Neural cell (in vitro differentiated cells): ENCODE measurements around the gene ITGAE. TPM values are rescaled to one million over a fixed set of nuclear protein-coding genes. Genes with fewer than 3 reads are reported as not detected.

Experiments used
- H2AFZ ChIP-seq: fragments of 200-600, 300-800 bp; sonication (generic), shearing (Covaris generic); 2 replicates; pipeline ENCODE4 v1.6.0; 2014; ENCODE audit warnings: low read depth, mild to moderate bottlenecking, antibody characterized with exemption, low read length, moderate library complexity
- H3F3A ChIP-seq: fragments of 200-600 bp; shearing (Covaris generic); 2 replicates; pipeline ENCODE4 v1.6.1; 2016; ENCODE audit warnings: mild to moderate bottlenecking, moderate library complexity, mixed read lengths, antibody characterized with exemption, low read length; ENCODE audit not compliant: insufficient read depth, poor library complexity, severe bottlenecking
- H3K27ac ChIP-seq: fragments of 200-600, 300-800 bp; sonication (generic), shearing (Covaris generic); 2 replicates; pipeline ENCODE4 v1.5.1; 2014; ENCODE audit warnings: mild to moderate bottlenecking, low read length, moderate library complexity
- H3K27me3 ChIP-seq: fragments of 300-800, 200-600 bp; sonication (generic), shearing (Covaris generic); 2 replicates; pipeline ENCODE4 v1.6.0; 2014; ENCODE audit warnings: mild to moderate bottlenecking, low read depth, low read length, moderate library complexity; ENCODE audit not compliant: insufficient read depth
- H3K36me3 ChIP-seq: fragments of 300-800, 200-600 bp; sonication (generic), shearing (Covaris generic); 2 replicates; pipeline ENCODE4 v1.5.1; 2014; ENCODE audit warnings: mild to moderate bottlenecking, antibody characterized with exemption, low read length, moderate library complexity; ENCODE audit not compliant: insufficient read depth
- H3K4me2 ChIP-seq: fragments of 300-800, 200-600 bp; sonication (generic), shearing (Covaris generic); 2 replicates; pipeline ENCODE4 v1.6.0; 2014; ENCODE audit warnings: mild to moderate bottlenecking, low read length
- H3K4me3 ChIP-seq: fragments of 300-800, 200-600 bp; sonication (generic), shearing (Covaris generic); 2 replicates; pipeline ENCODE4 v1.5.1; 2014; ENCODE audit warnings: mild to moderate bottlenecking, low read length, moderate library complexity
- H3K79me2 ChIP-seq: fragments of 200-600 bp; shearing (Covaris generic); replicated peaks from 2 replicates; pipeline ENCODE4 v1.6.0; 2014; ENCODE audit warnings: mild to moderate bottlenecking, low read length, moderate library complexity; ENCODE audit not compliant: insufficient read depth
- H3K9ac ChIP-seq: fragments of 300-800, 200-600 bp; sonication (generic), shearing (Covaris generic); 2 replicates; pipeline ENCODE4 v1.6.1; 2016; ENCODE audit warnings: mild to moderate bottlenecking, low read length, mixed read lengths
- H3K9me2 ChIP-seq: fragments of 200-600 bp; shearing (Covaris generic); 2 replicates; pipeline ENCODE4 v1.6.1; 2016; ENCODE audit warnings: mild to moderate bottlenecking, low read length, mixed read lengths; ENCODE audit not compliant: insufficient read depth
- H3K9me3 ChIP-seq: fragments of 200-600, 300-800 bp; sonication (generic), shearing (Covaris generic); 2 replicates; pipeline ENCODE4 v1.6.1; 2016; ENCODE audit warnings: mild to moderate bottlenecking, mixed run types, low read length, moderate library complexity, mixed read lengths
- H4K20me1 ChIP-seq: fragments of 200-600 bp; shearing (Covaris generic); 2 replicates; pipeline ENCODE4 v1.6.1; 2016; ENCODE audit warnings: mild to moderate bottlenecking, mixed run types; ENCODE audit not compliant: insufficient read depth
- EP300 ChIP-seq: fragments of 450-650 bp; conservative IDR thresholded peaks from 2 replicates; pipeline ENCODE4 v1.6.1; 2014; ENCODE audit warnings: antibody characterized with exemption, mild to moderate bottlenecking, moderate library complexity; ENCODE audit not compliant: poor library complexity, severe bottlenecking
- EZH2 ChIP-seq: fragments of 200-600, 300-800 bp; shearing (Covaris generic), sonication (generic); IDR thresholded peaks from 2 replicates; pipeline ENCODE4 v1.6.1; 2014; ENCODE audit warnings: antibody characterized with exemption, low read length, borderline replicate concordance, mild to moderate bottlenecking; ENCODE audit not compliant: insufficient read depth, poor library complexity, severe bottlenecking
- MXI1 ChIP-seq: fragments of 450-650 bp; conservative IDR thresholded peaks from 2 replicates; pipeline ENCODE4 v1.6.1; 2014; ENCODE audit warnings: antibody characterized with exemption, mild to moderate bottlenecking; ENCODE audit not compliant: poor library complexity, severe bottlenecking
- POLR2AphosphoS5 ChIP-seq: IDR thresholded peaks from 2 replicates; pipeline ENCODE4 v1.6.1; 2012
- RAD21 ChIP-seq: fragments of 450-650 bp; conservative IDR thresholded peaks from 2 replicates; pipeline ENCODE4 v1.6.1; 2014; ENCODE audit warnings: antibody characterized with exemption, mild to moderate bottlenecking, moderate library complexity
- SMC3 ChIP-seq: fragments of 450-650 bp; conservative IDR thresholded peaks from 2 replicates; pipeline ENCODE4 v1.6.1; 2014; ENCODE audit warnings: antibody characterized with exemption, mild to moderate bottlenecking, moderate library complexity; ENCODE audit not compliant: poor library complexity
- TAF1 ChIP-seq: IDR thresholded peaks from 2 replicates; pipeline ENCODE4 v1.6.1; 2012; ENCODE audit warnings: low read depth
- polyA plus RNA-seq: library from polyadenylated mRNA; depleted of rRNA; stranded (reverse); fragments of >200 nt; gene quantifications from 2 replicates; pipeline ENCODE4 v1.2.3, GENCODE V29; 2014
- TF ChIP-seq, protein P1 (sequence below): IDR thresholded peaks from 2 replicates; pipeline ENCODE4 v1.6.1; 2012; ENCODE audit warnings: borderline replicate concordance
- TF ChIP-seq, protein P2 (sequence below): fragments of 450-650 bp; IDR thresholded peaks from 2 replicates; pipeline ENCODE4 v1.5.1; 2014; ENCODE audit warnings: antibody characterized with exemption, mild to moderate bottlenecking, moderate library complexity; ENCODE audit not compliant: poor library complexity, severe bottlenecking

Gene ITGAE
- polyA plus RNA-seq, 1 donor from 2014 or later, result 169 TPM

DNA sequence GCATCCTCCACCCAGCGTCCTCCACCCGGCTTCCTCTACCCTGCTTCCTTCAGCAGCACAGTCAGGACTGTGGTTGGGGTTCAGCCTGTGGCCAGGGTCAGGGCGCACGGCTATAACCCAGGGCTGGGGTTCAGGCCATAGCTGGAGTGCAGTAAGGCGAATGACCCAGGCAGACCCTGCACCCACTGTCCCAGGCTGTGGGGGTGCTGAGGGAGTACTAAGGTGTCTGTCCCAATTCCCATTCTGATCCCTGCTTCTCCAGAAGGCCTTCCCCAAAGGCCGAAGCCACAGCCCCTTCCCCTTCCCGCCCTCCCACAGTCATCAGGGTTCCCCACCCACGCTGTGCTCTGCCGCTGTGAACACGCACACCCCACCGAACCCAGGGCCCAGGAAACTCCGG, 119.9 kb downstream of the ITGAE start:
- H3K36me3 ChIP-seq, result no peaks in the 10 kb centered on the region
- H3K27ac ChIP-seq, result no peak overlapping the region
- no peaks in the 10 kb centered on the region for H3K9me2 ChIP-seq
- H3K4me2 ChIP-seq, result no peak overlapping the region
- no peaks in the 10 kb centered on the region for H3K9me3 ChIP-seq
- no peaks in the 10 kb centered on the region for H3K79me2 ChIP-seq
- H2AFZ ChIP-seq, result no peak overlapping the region
- no peaks in the 10 kb centered on the region for H4K20me1 ChIP-seq
- TF ChIP-seq, protein P1, sequence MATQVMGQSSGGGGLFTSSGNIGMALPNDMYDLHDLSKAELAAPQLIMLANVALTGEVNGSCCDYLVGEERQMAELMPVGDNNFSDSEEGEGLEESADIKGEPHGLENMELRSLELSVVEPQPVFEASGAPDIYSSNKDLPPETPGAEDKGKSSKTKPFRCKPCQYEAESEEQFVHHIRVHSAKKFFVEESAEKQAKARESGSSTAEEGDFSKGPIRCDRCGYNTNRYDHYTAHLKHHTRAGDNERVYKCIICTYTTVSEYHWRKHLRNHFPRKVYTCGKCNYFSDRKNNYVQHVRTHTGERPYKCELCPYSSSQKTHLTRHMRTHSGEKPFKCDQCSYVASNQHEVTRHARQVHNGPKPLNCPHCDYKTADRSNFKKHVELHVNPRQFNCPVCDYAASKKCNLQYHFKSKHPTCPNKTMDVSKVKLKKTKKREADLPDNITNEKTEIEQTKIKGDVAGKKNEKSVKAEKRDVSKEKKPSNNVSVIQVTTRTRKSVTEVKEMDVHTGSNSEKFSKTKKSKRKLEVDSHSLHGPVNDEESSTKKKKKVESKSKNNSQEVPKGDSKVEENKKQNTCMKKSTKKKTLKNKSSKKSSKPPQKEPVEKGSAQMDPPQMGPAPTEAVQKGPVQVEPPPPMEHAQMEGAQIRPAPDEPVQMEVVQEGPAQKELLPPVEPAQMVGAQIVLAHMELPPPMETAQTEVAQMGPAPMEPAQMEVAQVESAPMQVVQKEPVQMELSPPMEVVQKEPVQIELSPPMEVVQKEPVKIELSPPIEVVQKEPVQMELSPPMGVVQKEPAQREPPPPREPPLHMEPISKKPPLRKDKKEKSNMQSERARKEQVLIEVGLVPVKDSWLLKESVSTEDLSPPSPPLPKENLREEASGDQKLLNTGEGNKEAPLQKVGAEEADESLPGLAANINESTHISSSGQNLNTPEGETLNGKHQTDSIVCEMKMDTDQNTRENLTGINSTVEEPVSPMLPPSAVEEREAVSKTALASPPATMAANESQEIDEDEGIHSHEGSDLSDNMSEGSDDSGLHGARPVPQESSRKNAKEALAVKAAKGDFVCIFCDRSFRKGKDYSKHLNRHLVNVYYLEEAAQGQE, result no peak
- TF ChIP-seq MXI1, result no peak
- TF ChIP-seq RAD21, result no peak
- no peak for TF ChIP-seq EZH2
- no peak for TF ChIP-seq EP300
- TF ChIP-seq, protein P2, sequence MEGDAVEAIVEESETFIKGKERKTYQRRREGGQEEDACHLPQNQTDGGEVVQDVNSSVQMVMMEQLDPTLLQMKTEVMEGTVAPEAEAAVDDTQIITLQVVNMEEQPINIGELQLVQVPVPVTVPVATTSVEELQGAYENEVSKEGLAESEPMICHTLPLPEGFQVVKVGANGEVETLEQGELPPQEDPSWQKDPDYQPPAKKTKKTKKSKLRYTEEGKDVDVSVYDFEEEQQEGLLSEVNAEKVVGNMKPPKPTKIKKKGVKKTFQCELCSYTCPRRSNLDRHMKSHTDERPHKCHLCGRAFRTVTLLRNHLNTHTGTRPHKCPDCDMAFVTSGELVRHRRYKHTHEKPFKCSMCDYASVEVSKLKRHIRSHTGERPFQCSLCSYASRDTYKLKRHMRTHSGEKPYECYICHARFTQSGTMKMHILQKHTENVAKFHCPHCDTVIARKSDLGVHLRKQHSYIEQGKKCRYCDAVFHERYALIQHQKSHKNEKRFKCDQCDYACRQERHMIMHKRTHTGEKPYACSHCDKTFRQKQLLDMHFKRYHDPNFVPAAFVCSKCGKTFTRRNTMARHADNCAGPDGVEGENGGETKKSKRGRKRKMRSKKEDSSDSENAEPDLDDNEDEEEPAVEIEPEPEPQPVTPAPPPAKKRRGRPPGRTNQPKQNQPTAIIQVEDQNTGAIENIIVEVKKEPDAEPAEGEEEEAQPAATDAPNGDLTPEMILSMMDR, result no peak
- TF ChIP-seq POLR2AphosphoS5, result no peak
- TF ChIP-seq SMC3, result no peak
- TF ChIP-seq TAF1, result no peak
- no peak overlapping the region for H3K9ac ChIP-seq
- no peaks in the 10 kb centered on the region for H3F3A ChIP-seq
- H3K4me3 ChIP-seq, result no peak overlapping the region
- no peaks in the 10 kb centered on the region for H3K27me3 ChIP-seq

DNA sequence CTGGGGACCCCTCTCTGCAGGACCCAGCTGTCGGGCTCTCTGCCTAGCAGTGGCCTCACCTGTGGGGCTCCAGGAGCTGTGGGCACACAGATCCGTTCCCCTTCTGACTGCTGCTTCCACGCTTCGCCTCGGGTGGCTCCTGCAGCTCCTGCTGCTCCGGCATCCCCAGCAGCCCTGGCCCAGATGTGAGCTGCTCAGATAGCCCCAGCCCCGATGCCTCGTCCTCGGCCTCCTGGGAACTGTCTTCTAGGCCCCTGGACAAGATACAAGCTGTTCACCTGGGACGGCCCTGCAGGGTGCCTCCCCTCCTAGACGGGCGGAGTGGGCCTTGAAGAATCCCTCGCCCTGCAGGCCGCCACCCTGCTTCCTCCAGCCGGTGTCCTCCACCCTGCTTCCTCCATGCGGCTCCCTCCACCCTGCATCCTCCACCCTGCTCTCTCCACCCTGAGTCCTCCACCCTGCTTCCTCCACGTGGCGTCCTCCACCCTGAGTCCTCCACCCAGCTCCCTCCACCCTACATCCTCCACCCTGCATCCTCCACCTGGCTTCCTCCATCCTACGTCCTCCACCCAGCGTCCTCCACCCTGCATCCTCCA, 121.4 kb downstream of the ITGAE start:
- H3K4me2 ChIP-seq, result no peak overlapping the region
- no peaks in the 10 kb centered on the region for H3K36me3 ChIP-seq
- H3K27me3 ChIP-seq, result no peaks in the 10 kb centered on the region
- no peak overlapping the region for H3K27ac ChIP-seq
- no peaks in the 10 kb centered on the region for H4K20me1 ChIP-seq
- no peaks in the 10 kb centered on the region for H3K9me3 ChIP-seq
- no peak for TF ChIP-seq POLR2AphosphoS5
- TF ChIP-seq TAF1, result no peak
- TF ChIP-seq, protein P2, result no peak
- no peak for TF ChIP-seq EZH2
- TF ChIP-seq MXI1, result no peak
- no peak for TF ChIP-seq SMC3
- TF ChIP-seq EP300, result no peak
- TF ChIP-seq RAD21, result no peak
- TF ChIP-seq, protein P1, result no peak
- H3K79me2 ChIP-seq, result no peaks in the 10 kb centered on the region
- no peaks in the 10 kb centered on the region for H3K9me2 ChIP-seq
- no peak overlapping the region for H2AFZ ChIP-seq
- no peak overlapping the region for H3K4me3 ChIP-seq
- H3F3A ChIP-seq, result no peaks in the 10 kb centered on the region
- no peak overlapping the region for H3K9ac ChIP-seq
